Natural killer cell (primary cell): Measurements from ENCODE around the gene ENTPD5. TPM values are rescaled to one million over a fixed set of nuclear protein-coding genes. Genes with fewer than 3 reads are reported as not detected.

Source experiments
- ATAC-seq, 3 donors: fragments of 150-1000 bp in 2 of 3; fragments of 200-7000 bp in 1 of 3; cut with Tn5 transposase; 1 replicate in 1 of 3; 2 replicates in 2 of 3; pipeline ENCODE4 v1.10.0; 2021; ENCODE audit warnings: mild to moderate bottlenecking in 2 of 3, moderate library complexity in 2 of 3
- DNase-seq, 2 donors: peaks; one replicate each; pipeline versions ENCODE4 v3.0.0 to v3.0.0-alpha.2; 2013 to 2021; ENCODE audit warnings: mixed read lengths in 1 of 2
- H3K27ac ChIP-seq: one replicate; pipeline ENCODE4 v1.5.1; 2013; ENCODE audit warnings: mild to moderate bottlenecking, low read length
- H3K27me3 ChIP-seq: one replicate; pipeline ENCODE4 v1.6.1; 2013; ENCODE audit warnings: low read length; ENCODE audit not compliant: control insufficient read depth, insufficient read depth
- H3K36me3 ChIP-seq: one replicate; pipeline ENCODE4 v1.6.1; 2013; ENCODE audit warnings: low read length; ENCODE audit not compliant: control insufficient read depth, insufficient read depth
- H3K4me1 ChIP-seq: one replicate; pipeline ENCODE4 v1.6.1; 2013; ENCODE audit warnings: low read length; ENCODE audit not compliant: control insufficient read depth, insufficient read depth
- H3K4me3 ChIP-seq: one replicate; pipeline ENCODE4 v1.5.1; 2013; ENCODE audit warnings: low read length
- H3K9me3 ChIP-seq: one replicate; pipeline ENCODE4 v1.6.1; 2013; ENCODE audit warnings: low read length; ENCODE audit not compliant: control insufficient read depth, insufficient read depth
- H3K27ac Mint-ChIP-seq, 2 donors: one replicate each; pipeline ENCODE4 v1.8.0; 2022; ENCODE audit warnings: mild to moderate bottlenecking in 2 of 2, mixed read lengths in 2 of 2, moderate library complexity in 1 of 2
- H3K27me3 Mint-ChIP-seq, 2 donors: one replicate each; pipeline ENCODE4 v1.8.0; 2022; ENCODE audit warnings: low read depth in 2 of 2, mixed read lengths in 2 of 2
- H3K36me3 Mint-ChIP-seq: one replicate; pipeline ENCODE4 v1.8.0; 2022; ENCODE audit warnings: mixed read lengths
- H3K4me1 Mint-ChIP-seq, 2 donors: one replicate each; pipeline ENCODE4 v1.8.0; 2022; ENCODE audit warnings: mixed read lengths in 2 of 2
- H3K4me3 Mint-ChIP-seq: one replicate; pipeline ENCODE4 v1.8.0; 2022; ENCODE audit warnings: mild to moderate bottlenecking, moderate library complexity, mixed read lengths
- H3K9me3 Mint-ChIP-seq, 2 donors: one replicate each; pipeline ENCODE4 v1.8.0; 2022; ENCODE audit warnings: mixed read lengths in 2 of 2
- CTCF ChIP-seq: fragments of 200-600 bp; IDR thresholded peaks from one replicate; pipeline ENCODE4 v1.8.0; 2022; ENCODE audit warnings: antibody characterized with exemption
- WGBS: methylation state at CpG from one replicate; pipeline ENCODE4 v1.1.7; 2013; ENCODE audit warnings: missing lambda C conversion rate; ENCODE audit not compliant: insufficient coverage; 5-methylcytosine and 5-hydroxymethylcytosine counted together
- intact Hi-C: fragments of 100-400 bp; cut with micrococcal nuclease; formaldehyde crosslinking; loops from one replicate; pipeline ENCODE4 v1.14.2; 2022
- total RNA-seq, 4 donors: library from RNA; stranded (reverse); fragments of 120-200 nt in 1 of 4; gene quantifications; one replicate each; pipeline versions ENCODE4 v1.2.3 to v1.2.4, GENCODE V29; 2013 to 2022

Gene ENTPD5
- 10 to 100 TPM in 2 of 3 donors, 1 to 10 TPM in 1; 8.6 to 15.7 (median 13.0) TPM for total RNA-seq
- total RNA-seq (2013): 10.7 TPM

GRCh38 chr14:74018586-74019407 lies at the start of gene ENTPD5, which contains the start of gene BBOF1:
ENTPD5 (minus strand) TSS chr14:74019288; CDS start chr14:73988102, 31,186 bp downstream.
BBOF1 (plus strand) TSS chr14:74019349; CDS start chr14:74019479, 130 bp downstream.
- Mint-ChIP-seq H3K36me3 (no peaks in the 10 kb centered on the region), H3K27me3 (no peaks in the 10 kb centered on the region), H3K27ac (peak within 1 kb of the TSS; percentile 88 to 91), H3K9me3 (no peaks in the 10 kb centered on the region), H3K4me1 (peaks cover 18 to 20% of the 10 kb centered on the region in 2 donors), H3K4me3 (peak within 1 kb of the TSS; percentile 94)
- intact Hi-C loops: loop anchor here (2.0 to 10.0 kb wide), 4 partner anchors 66 to 528 kb away; partner anchors contain the start of genes ALDH6A1, COQ6, FAM161B and LIN52
- TF ChIP-seq CTCF: no peak
- WGBS: under 1% methylated on average over 93 of the region's 93 CpGs
- DNase-seq (peak; percentile 83 to 95), ATAC-seq (peak; percentile 92 to 98 (median 95))
- Histone ChIP-seq H3K36me3 (no peaks in the 10 kb centered on the region), H3K4me3 (peak within 1 kb of the TSS; percentile 97), H3K9me3 (no peaks in the 10 kb centered on the region), H3K4me1 (peaks cover 14% of the 10 kb centered on the region), H3K27ac (peak within 1 kb of the TSS; percentile 94), H3K27me3 (no peaks in the 10 kb centered on the region)

GRCh38 chr14:74065746-74066575 lies 46.9 kb upstream of the ENTPD5 start:
- H3K27ac Mint-ChIP-seq: no peak overlapping the region
- 100% methylated on average over 1 of the region's 3 CpGs for WGBS
- H3K9me3 Mint-ChIP-seq: no peaks in the 10 kb centered on the region
- H3K9me3 ChIP-seq: no peaks in the 10 kb centered on the region
- peaks cover 28% of the 10 kb centered on the region for H3K36me3 ChIP-seq
- H3K27me3 ChIP-seq: no peaks in the 10 kb centered on the region
- no peaks in the 10 kb centered on the region for H3K4me1 ChIP-seq
- no peak overlapping the region for H3K4me3 ChIP-seq
- H3K27me3 Mint-ChIP-seq: no peaks in the 10 kb centered on the region
- no peak for TF ChIP-seq CTCF
- H3K36me3 Mint-ChIP-seq: peaks cover 12% of the 10 kb centered on the region
- intact Hi-C loops: no loop called here
- H3K4me1 Mint-ChIP-seq: no peaks in the 10 kb centered on the region
- no peak overlapping the region for H3K4me3 Mint-ChIP-seq
- DNase-seq (no peak), ATAC-seq (no peak)
- H3K27ac ChIP-seq: no peak overlapping the region

GRCh38 chr14:74064883-74065282 lies 45.8 kb upstream of the ENTPD5 start:
- no peak for TF ChIP-seq CTCF
- WGBS: 100% methylated on average over 1 of the region's 3 CpGs
- H3K36me3 ChIP-seq: peaks cover 31% of the 10 kb centered on the region

More at GRCh38 chr14:74064883-74065282, 45.8 kb upstream of the ENTPD5 start:
- Mint-ChIP-seq H3K4me1 (no peaks in the 10 kb centered on the region), H3K36me3 (peaks cover 20% of the 10 kb centered on the region), H3K9me3 (no peaks in the 10 kb centered on the region), H3K4me3 (no peak overlapping the region), H3K27ac (no peak overlapping the region), H3K27me3 (no peaks in the 10 kb centered on the region)
- Histone ChIP-seq H3K27me3 (no peaks in the 10 kb centered on the region), H3K27ac (no peak overlapping the region), H3K4me3 (no peak overlapping the region), H3K9me3 (no peaks in the 10 kb centered on the region), H3K4me1 (no peaks in the 10 kb centered on the region)
- intact Hi-C loops: no loop called here
- ATAC-seq (no peak), DNase-seq (no peak)
